Activated T-helper 2 cell treated with anti-CD3 and anti-CD28 coated beads, Interferon-gamma antibody, Interleukin-2, Interleukin-4, amounts not matched to agents 10 μg/mL and 5 μg/mL and 100 μg/mL, durations not matched to agents 14 hours and 24 hours and 36 hours (primary cell): ENCODE results near the gene TRMT112. TPM values are rescaled to one million over a fixed set of nuclear protein-coding genes. Genes with fewer than 3 reads are reported as not detected.

ENCODE experiments used
- DNase-seq: peaks from one replicate; pipeline ENCODE4 v3.0.0; 2021; ENCODE audit warnings: low spot score
- H3K27ac Mint-ChIP-seq: one replicate; pipeline ENCODE4 v1.8.0; 2021; ENCODE audit warnings: mixed read lengths
- H3K27me3 Mint-ChIP-seq: one replicate; pipeline ENCODE4 v1.8.0; 2021; ENCODE audit warnings: low read depth, mixed read lengths
- H3K36me3 Mint-ChIP-seq: one replicate; pipeline ENCODE4 v1.8.0; 2021; ENCODE audit warnings: low read depth, mixed read lengths
- H3K4me1 Mint-ChIP-seq: one replicate; pipeline ENCODE4 v1.8.0; 2021; ENCODE audit warnings: low read depth, mixed read lengths
- H3K4me3 Mint-ChIP-seq: one replicate; pipeline ENCODE4 v1.8.0; 2021; ENCODE audit warnings: low read depth, mild to moderate bottlenecking, moderate library complexity, mixed read lengths
- H3K9me3 Mint-ChIP-seq: one replicate; pipeline ENCODE4 v1.8.0; 2021; ENCODE audit warnings: mixed read lengths
- intact Hi-C: fragments of 100-400 bp; cut with micrococcal nuclease; formaldehyde crosslinking; loops from one replicate; pipeline ENCODE4 v1.15.1; 2023
- total RNA-seq: library from RNA; stranded (reverse); gene quantifications from 2 replicates; pipeline ENCODE4 v1.2.3, GENCODE V29; 2022

TRMT112 gene
- total RNA-seq, 1 donor from 2014 or later: 290 TPM

DNA sequence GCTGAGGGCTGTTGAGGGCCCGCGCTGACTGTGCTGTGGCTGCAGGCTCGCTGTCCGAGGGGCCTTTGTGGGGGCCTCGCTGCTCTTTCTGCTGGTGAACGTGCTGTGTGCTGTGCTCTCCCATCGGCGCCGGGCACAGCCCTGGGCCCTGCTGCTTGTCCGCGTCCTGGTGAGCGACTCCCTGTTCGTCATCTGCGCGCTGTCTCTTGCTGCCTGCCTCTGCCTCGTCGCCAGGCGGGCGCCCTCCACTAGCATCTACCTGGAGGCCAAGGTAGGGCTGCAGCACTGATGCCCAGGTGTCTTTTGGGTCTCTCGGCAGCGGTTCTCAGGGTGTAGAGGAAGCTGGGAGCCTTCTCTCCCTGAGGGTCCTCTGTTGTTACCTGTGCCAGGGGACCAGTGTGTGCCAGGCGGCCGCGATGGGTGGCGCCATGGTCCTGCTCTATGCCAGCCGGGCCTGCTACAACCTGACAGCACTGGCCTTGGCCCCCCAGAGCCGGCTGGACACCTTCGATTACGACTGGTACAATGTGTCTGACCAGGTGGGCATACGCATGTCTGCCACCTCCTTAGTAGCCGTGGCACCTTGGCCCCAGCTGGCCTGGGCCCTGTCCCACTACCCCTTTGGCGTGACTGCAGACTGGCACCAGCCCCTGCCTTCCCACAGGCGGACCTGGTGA lies 29.5 kb downstream of the TRMT112 start:
- no peaks in the 10 kb centered on the region for H3K9me3 Mint-ChIP-seq
- no peak overlapping the region for H3K27ac Mint-ChIP-seq
- H3K27me3 Mint-ChIP-seq: peaks cover 17% of the 10 kb centered on the region
- peak overlapping the region; percentile 17 for H3K4me3 Mint-ChIP-seq
- peaks cover 13% of the 10 kb centered on the region for H3K4me1 Mint-ChIP-seq
- H3K36me3 Mint-ChIP-seq: no peaks in the 10 kb centered on the region
- no peak for DNase-seq
- intact Hi-C loops: no loop called here

DNA sequence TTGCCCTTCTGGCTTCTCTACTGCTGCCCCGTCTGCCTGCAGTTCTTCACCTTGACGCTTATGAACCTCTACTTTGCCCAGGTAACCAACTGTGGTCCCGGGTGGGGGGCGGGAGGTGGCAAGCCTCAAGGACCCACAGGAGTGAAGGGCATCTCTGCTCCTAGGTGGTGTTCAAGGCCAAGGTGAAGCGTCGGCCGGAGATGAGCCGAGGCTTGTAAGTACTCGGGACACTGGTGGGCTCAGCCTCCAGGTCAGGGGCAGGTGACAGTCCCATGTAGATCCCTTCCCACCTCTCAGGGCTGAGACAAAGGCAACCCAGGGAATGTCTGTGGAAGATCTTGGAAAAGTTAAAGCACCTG lies 30.6 kb downstream of the TRMT112 start:
- Mint-ChIP-seq H3K27me3 (peaks cover 13% of the 10 kb centered on the region), H3K9me3 (no peaks in the 10 kb centered on the region), H3K27ac (no peak overlapping the region), H3K4me3 (peak overlapping the region; percentile 83), H3K4me1 (peaks cover 12% of the 10 kb centered on the region), H3K36me3 (no peaks in the 10 kb centered on the region)
- no peak for DNase-seq
- intact Hi-C loops: no loop called here

DNA sequence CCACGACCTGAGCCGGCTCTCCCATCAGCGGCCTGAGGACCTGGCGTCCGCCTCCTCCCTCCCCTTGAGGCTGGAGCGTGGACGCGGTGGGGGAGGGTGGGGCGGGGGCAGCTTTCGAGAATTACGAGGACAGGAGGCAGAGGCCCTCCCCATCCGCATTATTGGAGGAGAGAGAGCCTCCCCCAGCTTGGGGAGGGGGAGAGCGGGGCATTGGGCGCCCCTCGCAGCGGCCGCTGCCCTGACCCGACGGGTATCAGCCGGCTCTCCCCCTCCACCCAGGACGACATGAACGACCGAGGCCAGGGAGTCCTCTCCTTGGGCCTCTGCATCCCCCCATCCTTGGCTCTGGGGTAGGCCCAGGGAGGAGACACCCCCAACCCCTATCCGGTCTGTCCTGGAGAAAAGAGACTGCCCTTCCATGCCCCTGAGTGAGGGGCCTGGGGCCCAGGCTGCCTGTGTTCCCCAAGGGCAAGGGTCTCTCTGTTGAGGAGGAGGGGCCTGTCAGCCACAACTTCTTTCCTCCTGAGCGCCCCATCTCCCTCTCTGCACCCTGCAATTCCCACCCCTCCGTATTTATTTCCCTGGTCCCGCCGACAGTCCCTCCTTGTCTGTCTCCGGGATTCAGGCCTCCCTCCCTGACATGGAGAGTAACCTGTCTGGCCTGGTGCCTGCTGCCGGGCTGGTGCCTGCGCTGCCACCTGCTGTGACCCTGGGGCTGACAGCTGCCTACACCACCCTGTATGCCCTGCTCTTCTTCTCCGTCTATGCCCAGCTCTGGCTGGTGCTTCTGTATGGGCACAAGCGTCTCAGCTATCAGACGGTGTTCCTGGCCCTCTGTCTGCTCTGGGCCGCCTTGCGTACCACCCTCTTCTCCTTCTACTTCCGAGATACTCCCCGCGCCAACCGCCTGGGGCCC lies 31.2 kb downstream of the TRMT112 start:
- Mint-ChIP-seq H3K4me1 (peaks cover 12% of the 10 kb centered on the region), H3K4me3 (peak overlapping the region; percentile 83), H3K36me3 (peaks cover 5% of the 10 kb centered on the region), H3K27me3 (peaks cover 13% of the 10 kb centered on the region), H3K9me3 (no peaks in the 10 kb centered on the region), H3K27ac (peak overlapping the region; percentile 73)
- intact Hi-C loops: loop anchor here (1.0 to 2.0 kb wide), 4 partner anchors 16 to 45 kb away; partner anchors contain the start of genes ESRRA, FKBP2 and TRMT112
- DNase-seq: no peak

DNA sequence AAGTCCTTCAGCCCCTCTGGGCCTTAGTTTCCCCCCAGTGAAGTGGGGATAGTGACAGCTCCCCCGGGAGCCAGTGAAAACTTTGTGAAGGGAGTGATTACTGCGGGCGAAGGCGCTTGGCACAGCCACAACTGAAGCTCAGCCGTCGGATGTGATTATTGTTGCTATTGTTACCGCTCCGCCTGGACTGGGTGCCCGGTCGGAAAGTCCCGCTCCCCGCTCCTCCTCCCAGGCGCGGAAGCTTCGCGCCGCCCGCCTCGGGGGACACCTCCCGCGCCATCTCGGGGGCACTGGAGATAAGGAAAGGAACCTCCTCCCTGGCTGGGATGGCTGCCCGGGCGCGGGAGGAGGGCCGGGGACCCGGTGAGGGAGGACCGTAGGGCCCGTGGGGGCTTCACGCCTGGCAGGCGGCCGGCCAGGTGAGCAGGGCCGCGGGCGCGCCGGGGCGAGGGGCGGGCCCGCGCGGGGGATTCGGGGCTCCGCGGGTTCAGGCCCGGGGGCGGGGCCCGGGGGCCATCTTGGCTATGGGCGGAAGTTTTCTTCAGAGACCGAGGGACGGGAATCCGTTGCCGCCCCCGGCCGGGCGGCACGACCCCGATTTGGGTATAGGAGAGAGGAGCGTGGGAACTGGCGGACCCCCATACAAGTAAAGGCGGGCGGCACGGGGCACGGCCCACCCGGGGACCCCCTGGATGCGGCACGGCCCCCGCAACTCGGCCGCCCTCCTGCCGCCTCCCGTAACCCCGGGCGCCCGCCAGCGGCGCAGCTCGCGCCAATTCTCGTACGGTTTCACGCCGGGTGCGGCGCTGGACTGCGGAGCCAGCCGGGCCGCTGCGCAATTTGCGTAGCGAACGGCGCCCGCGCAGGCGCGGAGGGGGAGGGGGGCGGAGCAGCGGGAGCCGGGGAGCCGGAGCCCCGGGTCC lies 32.1 kb downstream of the TRMT112 start, which contains the start of gene GPR137:
GPR137 (plus strand) TSS at position 887 of the 923 bp plus-strand sequence. CDS start 677 bp downstream, outside the sequence.
- Mint-ChIP-seq H3K9me3 (no peaks in the 10 kb centered on the region), H3K36me3 (peaks cover 8% of the 10 kb centered on the region), H3K27me3 (peaks cover 4% of the 10 kb centered on the region), H3K4me1 (peaks cover 9% of the 10 kb centered on the region), H3K27ac (peak within 1 kb of the TSS; percentile 93), H3K4me3 (peak within 1 kb of the TSS; percentile 85)
- peak; percentile 89 for DNase-seq
- intact Hi-C loops: loop anchor here (1.0 to 2.0 kb wide), 4 partner anchors 15 to 44 kb away; partner anchors contain the start of genes ESRRA, FKBP2 and TRMT112

DNA sequence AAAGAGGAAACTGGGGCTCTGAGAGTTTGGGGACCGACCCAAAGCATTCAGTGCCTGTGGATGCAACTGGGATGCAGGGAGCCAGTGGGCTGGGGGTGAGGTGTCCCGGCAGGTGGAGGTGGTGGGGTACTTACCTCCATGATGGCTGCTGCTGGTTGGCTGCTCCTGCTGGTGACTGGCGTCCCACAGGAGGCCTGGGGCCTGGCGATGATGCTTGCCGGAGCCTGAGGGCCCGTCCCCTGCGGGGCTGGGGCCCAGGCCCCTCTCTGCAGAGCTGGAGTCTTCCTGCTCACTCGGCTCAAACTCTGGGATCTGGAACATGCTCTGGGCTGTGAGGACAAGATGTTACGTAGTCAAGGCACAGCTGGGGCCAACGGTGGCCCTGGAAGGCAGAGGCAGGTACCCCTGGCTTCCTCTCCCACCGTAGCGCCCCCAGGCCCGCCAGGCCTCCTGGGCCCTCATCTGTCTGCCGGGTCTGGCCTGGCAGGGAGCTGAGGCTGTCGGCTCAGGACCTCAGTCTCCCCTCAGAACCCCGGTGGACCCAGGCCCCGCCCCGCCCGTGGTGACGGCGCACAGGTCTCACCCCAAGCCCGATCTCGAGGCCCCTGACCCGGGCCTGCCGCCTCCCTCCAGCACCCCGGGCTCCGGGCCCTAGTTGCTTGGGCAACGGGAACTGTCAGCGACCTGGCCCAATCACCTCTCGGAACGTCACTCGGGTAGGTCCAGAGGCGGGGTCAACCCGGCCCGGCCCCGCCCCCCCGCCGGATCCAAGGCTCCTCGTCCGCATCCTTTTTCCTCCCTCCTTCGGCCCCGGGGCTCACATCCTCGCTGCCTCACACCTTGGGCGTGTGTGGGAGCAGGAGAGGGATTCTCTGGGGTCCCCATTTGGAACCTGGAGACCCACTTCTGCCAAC lies 33.1 kb downstream of the TRMT112 start, which contains the start of gene BAD:
BAD (minus strand) TSS at position 618 of the 914 bp plus-strand sequence; CDS start at position 321, 297 bp downstream.
- H3K27ac Mint-ChIP-seq: peak within 1 kb of the TSS; percentile 93
- intact Hi-C loops: loop anchor here (2.0 kb wide), 2 partner anchors 20 to 44 kb away; partner anchors contain the start of genes ESRRA and FKBP2
- DNase-seq: peak; percentile 88

DNA sequence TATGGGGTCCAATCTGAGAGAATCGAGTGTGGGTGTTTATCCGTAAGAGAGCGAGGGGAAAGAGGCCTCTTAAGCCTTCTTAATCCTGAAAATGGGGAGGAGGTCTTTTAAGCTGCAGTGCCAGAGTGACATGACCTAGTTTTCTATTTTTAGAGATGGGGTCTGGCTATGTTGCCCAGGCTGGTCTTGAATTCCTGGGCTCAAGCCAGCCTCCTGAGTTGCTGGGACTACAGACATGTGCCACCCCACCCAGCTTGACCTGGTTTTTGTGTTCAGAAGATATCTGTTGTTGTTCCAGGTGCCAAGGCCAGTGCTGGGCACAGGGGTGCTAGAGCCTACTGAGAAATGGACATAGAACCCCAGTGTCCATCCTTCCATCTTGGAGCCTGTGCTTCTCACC lies 34.3 kb downstream of the TRMT112 start:
- peaks cover 9% of the 10 kb centered on the region for H3K4me1 Mint-ChIP-seq
- no peak overlapping the region for H3K27ac Mint-ChIP-seq
- intact Hi-C loops: no loop called here
- no peaks in the 10 kb centered on the region for H3K27me3 Mint-ChIP-seq
- no peaks in the 10 kb centered on the region for H3K9me3 Mint-ChIP-seq
- peaks cover 16% of the 10 kb centered on the region for H3K36me3 Mint-ChIP-seq
- H3K4me3 Mint-ChIP-seq: peak overlapping the region; percentile 45
- no peak for DNase-seq

More for the DNA sequence above, 33.1 kb downstream of the TRMT112 start, which contains the start of gene BAD:
- H3K36me3 Mint-ChIP-seq: peaks cover 8% of the 10 kb centered on the region
- no peaks in the 10 kb centered on the region for H3K9me3 Mint-ChIP-seq
- peaks cover 9% of the 10 kb centered on the region for H3K4me1 Mint-ChIP-seq
- peak within 1 kb of the TSS; percentile 85 for H3K4me3 Mint-ChIP-seq
- H3K27me3 Mint-ChIP-seq: no peaks in the 10 kb centered on the region

DNA sequence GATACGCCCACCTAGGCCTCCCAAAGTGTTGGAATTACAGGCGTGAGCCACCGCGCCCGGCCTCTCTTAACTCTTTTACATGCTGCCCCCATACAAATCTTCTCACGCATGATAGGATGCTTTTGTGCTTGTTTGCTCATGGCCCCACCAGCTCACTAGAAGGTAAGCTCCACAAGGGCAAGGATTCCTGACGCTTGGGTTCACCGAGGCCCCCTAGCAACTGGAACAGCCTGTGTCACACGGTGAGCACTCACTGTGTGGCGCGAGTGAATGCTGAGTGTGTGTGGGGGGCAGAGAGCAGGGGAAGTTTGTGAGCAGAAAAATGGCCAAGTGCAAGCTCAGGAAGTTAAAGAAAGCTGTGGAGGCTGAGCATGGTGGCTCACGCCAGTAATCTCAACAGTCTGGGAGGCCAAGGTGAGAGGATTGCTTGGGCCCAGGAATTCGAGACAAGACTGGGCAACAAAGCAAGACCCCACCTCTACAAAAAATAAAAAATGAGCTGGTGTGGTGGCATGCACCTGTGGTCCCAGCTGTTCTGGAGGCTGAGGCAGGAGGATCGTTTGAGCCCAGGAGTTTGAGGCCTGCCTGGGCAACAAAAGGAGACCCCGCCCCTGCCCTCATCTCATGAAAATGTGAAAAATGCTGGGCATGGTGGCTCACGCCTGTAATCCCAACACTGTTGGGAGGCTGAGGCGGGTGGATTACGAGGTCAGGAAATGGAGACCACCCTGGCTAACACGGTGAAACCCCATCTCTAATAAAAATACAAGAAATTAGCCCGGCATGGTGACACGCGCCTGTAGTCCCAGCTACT lies 35.2 kb downstream of the TRMT112 start:
- Mint-ChIP-seq H3K27ac (no peak overlapping the region), H3K27me3 (no peaks in the 10 kb centered on the region)
- intact Hi-C loops: no loop called here

DNA sequence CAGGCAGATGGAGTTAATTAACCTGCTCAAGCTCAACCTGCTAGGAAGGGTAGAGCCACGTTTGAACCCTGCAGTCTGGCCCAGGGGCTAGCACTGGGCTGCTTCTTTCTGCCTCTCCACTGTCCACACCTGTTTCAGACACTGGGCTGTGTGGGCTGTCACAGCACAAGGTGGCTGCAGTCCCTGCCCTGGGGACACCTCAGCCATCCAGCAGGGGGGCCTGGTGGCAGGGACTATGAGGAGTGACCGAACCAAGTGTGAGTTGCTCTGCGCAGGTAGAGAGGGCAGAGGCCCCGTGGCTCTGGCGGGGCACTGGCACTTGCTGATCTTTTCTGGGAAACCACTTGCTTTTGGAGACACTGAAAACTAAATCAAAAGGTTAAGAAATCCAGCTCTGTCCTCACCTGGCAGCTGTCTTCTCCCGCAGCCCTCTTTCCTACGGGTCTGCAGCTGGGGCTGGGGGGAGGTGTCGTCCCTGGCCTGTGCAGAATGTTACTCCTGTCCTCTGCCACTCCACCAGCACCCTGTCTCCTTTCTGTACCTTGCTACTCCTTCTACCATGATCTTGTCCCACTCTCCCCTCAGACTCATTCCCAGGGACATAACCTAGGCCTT lies 38.7 kb downstream of the TRMT112 start:
- H3K9me3 Mint-ChIP-seq: no peaks in the 10 kb centered on the region
- H3K27ac Mint-ChIP-seq: no peak overlapping the region
- H3K27me3 Mint-ChIP-seq: no peaks in the 10 kb centered on the region
- peaks cover 4% of the 10 kb centered on the region for H3K4me1 Mint-ChIP-seq
- H3K36me3 Mint-ChIP-seq: peaks cover 20% of the 10 kb centered on the region
- intact Hi-C loops: no loop called here
- no peak overlapping the region for H3K4me3 Mint-ChIP-seq
- DNase-seq: no peak

More for the DNA sequence above, 35.2 kb downstream of the TRMT112 start:
- no peak for DNase-seq
- H3K4me1 Mint-ChIP-seq: peaks cover 9% of the 10 kb centered on the region
- no peak overlapping the region for H3K4me3 Mint-ChIP-seq
- peaks cover 16% of the 10 kb centered on the region for H3K36me3 Mint-ChIP-seq
- no peaks in the 10 kb centered on the region for H3K9me3 Mint-ChIP-seq

DNA sequence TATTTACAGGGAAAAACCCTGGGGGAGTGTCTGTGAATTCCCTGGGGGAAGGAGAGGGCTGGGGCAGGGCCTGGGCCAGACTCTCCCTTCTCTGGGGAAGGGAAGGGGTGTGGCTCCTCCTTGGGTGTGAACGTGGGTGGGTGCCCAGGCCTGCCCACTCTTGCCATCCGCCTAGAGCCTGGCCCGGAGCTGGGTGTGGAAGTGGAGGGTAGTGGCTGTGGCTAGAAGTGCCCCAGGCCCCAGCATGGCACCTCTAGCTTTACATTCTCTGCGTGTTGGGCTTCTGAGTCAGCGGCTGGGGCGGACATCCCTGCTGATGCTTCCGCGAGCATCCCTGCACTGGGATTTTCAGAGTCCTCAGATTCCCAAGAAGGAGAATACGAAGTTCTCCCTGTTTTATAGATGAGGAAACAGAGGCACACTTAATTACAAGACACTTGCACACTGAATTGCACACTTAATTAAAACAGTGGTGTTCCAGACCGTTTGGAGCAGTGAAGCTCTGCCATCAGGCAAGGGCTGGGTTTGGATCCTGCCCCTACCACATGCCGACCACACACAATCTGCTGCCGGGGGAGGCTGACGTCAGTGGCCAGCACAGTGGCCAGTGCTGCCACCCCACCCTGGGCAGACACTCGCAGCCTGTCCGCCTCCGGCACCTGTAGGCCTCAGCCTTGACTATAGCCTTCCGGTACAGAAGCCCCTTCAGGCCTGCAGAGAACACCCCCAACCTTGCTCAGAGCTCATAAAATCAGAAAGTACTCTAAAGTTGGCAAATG lies 40.5 kb downstream of the TRMT112 start:
- H3K27ac Mint-ChIP-seq: no peak overlapping the region
- no peaks in the 10 kb centered on the region for H3K27me3 Mint-ChIP-seq
- peaks cover 23% of the 10 kb centered on the region for H3K36me3 Mint-ChIP-seq
- intact Hi-C loops: no loop called here
- DNase-seq: no peak
- peaks cover 5% of the 10 kb centered on the region for H3K4me1 Mint-ChIP-seq
- no peaks in the 10 kb centered on the region for H3K9me3 Mint-ChIP-seq
- H3K4me3 Mint-ChIP-seq: no peak overlapping the region

DNA sequence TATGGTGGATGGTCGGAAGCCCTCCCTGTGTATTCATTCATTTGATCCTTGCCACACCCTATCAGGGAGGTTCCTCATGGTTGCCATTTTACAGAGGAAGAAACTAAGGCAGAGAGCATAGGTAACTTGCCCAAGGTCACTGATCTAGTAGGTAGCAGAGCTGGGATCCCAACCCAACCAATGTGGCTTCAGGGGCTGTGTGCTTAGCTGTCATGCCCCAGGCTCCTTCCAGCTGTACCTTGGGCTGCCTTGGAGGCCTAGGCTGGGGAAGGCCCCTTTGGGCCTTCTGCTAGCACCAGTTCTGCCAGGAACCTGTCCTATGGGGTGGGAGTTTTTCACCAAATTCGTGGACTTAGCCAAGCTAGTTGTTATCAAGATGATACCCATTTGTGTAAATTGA lies 41.5 kb downstream of the TRMT112 start:
- DNase-seq: no peak
- Mint-ChIP-seq H3K27ac (no peak overlapping the region), H3K27me3 (no peaks in the 10 kb centered on the region), H3K36me3 (peaks cover 15% of the 10 kb centered on the region), H3K4me3 (no peak overlapping the region), H3K9me3 (no peaks in the 10 kb centered on the region), H3K4me1 (peaks cover 6% of the 10 kb centered on the region)
- intact Hi-C loops: no loop called here
